Hippocampal formation (tissue), 2 donors: ENCODE results near the gene HIRIP3.
"Not testable (repeated sequence)": the region's sequence is repeated elsewhere in the genome, so short reads cannot be mapped to it uniquely, and the experiment has no call there.

ENCODE experiments used
- DNase-seq, 2 donors: peaks; one replicate each; lab custom pipeline; 2025; lab: John Stamatoyannopoulos, UW

Gene HIRIP3

DNA sequence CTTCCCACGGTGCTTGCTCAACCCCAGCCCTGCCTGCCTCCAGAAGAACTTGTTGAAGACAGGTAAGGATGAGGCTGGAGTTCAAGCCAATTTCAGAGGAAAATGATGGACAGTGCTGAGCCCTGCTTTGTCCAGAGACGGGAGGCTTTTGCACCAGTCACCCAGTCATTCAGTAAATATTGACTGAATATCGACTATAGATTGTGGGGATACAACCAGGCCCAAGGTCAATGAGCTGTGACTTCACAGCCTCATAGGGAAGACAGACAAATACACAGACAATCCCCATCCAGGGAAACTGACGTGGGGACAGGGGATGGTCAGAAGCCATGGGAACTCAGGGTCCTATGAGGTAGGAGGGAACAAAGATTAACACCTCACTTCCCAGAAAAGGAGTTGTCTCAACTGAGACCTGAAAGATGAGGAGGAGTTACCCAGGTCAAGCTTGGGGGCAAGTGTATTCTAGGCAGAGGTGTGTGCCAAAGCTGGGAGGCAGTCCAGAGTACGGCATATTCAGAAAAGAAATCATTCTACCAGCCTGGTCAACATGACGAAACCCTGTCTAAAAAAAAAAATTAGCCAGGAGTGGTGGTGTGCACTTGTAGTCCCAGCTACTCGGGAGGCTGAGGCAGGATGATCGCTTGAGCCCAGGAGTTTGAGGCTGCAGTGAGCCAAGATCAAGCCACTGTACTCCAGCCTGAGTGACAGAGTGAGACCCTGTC is 21.3 kb upstream of the HIRIP3 start:
- no peak for DNase-seq

DNA sequence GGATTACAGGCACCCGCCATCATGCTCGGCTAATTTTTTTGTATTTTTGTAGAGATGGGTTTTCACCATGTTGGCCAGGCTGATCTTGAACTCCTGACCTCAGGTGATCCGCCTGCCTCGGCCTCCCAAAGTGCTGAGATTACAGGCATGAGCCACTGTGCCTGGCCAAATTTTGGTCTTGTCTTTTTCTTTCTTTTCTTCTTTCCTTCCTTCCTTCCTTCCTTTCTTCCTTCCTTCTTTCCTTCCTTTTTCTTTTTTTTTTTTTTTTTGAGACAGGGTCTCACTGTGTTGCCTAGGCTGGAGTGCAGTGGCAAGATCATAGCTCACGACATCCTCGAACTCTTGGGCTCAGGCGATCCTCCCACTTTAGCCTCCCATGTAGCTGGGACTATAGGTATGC is 20.0 kb upstream of the HIRIP3 start:
- not testable (repeated sequence) for DNase-seq

DNA sequence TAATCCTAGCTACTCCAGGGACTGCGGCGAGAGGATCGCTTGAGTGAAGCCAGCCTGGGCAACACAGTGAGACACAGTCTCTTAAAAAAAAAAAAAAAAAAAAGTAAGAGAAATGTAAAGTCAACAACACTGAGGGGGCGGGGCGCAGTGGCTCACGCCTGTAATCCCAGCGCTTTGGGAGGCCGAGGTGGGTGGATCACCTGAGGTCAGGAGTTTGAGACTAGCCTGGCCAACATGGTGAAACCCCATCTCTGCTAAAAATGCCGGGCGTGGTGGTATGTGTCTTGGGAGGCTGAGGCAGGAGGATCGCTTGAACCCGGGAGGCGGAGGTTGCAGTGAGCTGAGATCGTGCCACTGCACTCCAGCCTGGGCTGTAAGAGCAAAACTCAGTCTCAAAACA is 17.2 kb upstream of the HIRIP3 start:
- DNase-seq, result not testable (repeated sequence)

DNA sequence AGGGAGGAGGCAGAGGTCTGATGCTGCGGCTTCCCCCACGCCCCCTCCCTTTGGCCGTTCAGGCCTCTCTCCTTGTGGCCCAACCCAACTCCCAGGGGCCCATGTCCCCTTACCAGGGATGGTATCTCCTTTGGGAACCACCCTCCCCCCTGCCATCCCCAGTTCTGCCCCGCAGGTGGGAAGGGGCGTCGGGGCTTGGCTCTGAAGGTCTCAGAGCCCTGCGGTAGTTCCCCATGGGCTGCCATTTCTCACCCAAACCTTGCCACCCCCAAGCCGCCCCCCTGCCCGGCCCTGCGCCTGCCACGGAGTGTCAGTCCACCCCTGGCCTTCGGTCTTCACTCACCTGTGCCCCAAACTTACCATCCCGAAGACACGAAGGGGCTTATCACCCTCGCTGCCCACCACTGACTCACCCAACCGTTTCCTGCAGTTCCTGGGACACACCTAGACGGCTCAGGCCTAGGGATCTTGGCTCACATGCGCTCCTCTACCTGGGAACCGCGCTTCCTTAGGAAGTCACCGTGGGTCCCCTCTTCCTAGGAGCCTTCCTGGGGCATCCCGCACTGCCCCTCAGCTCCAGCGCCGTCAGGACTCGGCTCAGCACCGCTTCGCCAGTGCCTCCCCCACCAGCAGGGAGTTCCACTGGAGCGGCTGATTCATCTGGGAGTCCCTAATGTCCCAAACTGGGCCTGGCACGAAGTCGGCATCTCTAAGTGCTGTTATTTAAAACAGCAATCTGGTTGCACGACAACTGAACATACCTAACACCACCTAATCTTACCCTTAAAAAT is 16.5 kb upstream of the HIRIP3 start:
- no peak for DNase-seq

DNA sequence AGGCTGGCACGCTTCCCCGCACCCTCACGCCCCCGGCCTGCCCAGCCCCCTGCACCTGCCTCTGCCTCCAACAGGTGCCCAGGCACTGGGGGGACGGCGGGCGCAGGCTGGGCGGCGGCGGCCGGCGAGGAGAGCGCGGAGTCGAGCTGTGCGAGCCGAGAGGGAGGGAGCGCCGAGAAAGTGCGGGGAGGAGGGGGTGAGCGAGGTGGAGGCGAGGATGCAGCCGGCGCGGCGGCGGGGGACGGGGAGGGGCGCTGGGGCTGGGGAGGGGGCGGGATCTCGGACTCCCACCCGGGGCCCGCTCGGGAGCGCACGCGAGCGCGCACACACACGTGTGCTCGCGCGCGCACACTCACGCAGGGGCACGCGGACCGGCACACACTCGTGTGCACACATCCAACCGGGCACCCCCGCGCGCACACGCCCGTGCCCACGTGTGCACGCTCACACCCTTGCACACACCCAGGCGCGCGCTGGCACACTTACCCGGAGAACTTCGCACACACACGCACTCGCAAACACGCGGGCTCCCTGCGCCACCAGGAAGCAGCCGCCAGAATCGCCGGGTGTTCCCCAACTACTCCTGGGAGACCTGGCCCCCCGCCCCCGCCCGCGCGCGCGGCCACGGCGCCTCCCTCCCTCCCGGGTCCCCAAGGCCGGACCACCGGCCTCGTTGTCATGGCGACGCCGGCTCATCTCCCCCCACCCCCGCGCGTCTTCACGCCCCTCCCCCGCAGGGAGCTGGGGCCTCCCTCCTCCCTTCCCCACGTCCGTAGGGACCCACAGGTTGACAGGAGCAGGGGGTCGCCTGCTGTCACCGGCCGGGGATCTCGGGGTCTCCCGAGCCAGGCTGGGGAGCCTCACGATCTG is 15.7 kb upstream of the HIRIP3 start, which contains the start of gene DOC2A:
Gene DOC2A (minus strand): TSS at position 184 of the 870 bp plus-strand sequence. CDS start 805 bp downstream, outside the sequence.
- no peak for DNase-seq

DNA sequence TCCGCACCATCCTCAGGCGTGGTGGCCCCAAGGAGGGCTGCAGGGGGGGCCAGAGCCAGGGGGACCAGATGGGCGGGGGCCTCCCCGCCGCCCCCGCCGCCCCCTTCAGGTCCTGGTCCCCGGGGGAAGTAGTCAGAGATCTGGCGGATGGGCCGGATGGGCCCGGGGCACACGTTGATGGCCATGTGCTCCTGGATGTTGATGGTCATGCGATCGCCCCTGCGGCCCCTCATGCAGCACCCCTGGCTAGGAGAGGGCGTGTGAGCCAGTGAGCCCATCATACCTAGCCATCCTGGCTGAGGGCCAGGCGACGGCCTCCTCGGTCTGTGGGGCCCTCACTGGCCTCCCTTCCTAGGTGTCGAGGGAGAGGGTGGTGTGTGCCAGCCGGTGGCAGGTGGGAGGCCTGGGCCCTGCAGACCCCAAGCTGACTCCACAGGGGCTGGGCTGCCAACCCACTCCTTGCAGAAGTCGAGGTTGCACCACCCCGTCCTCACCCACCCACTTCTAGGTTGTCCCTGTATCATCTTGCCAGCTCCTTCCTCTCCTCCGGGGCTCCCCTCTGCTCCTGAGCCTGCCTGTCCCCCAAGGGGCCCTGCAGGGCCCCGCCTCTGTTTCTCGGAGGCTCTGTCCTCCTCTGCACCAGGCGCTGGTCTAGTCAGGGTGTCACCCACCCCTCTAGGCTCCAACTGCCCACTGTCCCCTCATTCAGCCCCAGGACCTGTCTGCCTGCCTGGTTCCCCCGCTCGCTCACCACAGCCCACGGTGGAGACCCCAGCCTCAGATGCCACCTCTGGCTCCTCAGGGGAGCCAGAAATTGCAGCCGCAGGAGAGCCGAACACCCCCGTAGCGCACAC is 14.8 kb upstream of the HIRIP3 start:
- DNase-seq, result no peak

DNA sequence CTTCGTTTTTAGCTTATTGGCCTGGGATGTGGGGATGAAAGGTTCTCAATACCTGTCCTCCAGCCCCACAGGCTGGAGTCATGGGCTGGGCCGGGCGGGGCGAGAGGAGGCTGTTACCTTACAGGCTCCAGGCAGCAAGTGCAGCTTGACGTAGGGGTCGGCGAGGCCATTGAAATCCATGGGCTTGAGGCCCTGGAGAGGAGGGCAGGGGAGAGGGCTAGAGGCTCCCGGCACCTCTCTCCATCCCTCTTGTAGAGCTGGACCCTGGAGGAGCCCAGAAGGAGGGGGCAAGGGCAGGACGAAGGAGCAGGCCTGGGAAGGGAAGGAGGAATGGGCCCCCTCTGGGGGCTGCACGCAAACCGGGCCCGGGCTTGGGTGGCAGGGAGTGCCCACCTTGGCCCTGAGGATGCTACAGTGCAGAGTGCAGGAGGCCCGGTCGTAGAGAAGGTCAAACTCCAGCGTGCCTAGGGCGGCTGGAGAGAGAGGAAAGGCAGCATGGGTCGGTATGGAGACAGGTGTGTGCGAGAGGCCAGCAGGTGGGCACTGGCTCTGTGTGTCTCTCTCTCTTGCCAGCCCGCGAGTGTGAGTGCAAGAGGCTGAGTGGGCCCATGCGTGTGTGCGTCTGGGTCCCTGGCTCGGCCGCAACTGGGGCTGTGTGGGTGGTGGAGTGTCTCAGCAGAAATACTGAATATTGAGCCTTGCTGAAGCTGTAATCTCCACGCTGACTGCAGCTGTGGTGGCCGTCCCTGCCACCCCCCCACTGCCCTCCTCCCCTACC is 13.9 kb upstream of the HIRIP3 start:
- DNase-seq, result no peak

DNA sequence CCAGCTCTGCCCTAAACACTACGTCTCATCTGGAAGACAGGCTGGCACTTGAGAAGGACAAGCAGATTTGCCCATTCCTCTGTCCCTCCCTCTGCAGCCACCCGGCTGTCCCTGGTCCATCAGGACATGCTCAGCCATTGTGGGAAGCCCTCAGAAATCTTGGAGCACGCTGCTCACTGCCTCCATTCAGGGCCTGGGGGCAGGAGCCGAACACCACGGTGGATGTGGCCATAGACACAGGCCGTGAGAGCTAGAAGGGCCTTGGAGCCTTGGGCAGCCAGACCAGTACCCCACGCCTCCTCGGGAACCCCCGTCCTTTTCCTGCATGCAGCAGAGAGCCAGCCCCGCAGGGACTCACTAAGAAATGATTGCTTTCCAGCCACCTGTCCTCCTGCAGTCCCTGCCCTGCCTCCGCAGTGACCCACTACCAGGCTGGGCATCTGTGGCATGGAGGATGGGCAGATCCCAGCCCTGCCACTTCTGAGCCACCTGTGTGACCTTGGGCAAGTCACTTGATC is 12.0 kb upstream of the HIRIP3 start:
- no peak for DNase-seq

DNA sequence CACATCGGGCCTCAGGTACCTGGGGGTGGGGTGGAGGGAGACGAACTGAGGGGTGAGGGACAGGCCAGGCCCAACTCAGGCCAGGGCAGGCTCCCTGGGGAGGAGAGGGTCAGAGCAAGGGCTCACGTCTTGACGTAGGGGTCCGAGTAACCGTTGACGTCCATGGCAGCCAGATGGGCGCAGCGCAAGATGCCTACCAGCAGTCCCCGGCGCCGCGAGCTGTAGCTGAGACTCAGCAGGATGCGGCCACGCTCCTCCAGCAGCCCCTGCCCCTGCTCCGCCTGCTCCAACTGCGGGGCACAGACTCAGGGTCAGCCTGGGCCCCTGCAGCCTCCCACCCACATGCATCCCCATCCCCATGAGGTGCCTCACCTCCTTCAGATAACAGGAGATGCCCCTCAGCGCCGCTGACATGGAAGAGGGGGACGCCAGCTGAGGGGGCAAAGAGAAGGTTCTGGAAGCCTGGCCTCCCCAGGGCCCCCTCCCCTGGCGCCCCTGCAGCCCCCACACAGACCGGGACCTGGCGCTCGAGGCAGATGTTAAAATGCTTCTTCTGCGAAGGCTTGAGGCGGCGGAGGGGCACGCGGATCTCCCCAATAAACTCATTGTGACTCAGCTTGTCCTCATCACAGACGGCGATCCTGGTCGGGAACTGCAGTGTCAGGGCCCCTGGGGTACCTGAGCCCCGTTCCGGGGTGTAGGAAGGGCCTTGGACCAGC is 11.4 kb upstream of the HIRIP3 start:
- DNase-seq, result no peak

DNA sequence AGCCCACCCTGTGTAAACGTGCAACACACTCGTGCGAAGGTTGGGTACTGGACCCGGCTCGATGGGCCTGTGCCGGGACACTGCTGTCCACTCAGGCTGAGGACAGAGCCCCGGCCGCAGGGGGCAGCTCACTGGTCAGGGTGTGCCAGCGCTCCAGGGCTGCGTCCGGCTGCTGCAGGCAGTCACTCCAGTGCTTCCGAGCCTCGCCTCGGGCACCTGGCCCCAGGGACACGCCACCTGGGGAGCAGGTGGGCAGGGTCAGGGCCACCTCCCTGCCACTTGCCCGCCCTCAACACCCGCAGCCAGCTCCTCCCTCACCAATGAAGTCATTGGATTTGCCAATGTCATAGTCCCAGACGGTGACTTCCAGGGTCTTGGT is 10.7 kb upstream of the HIRIP3 start:
- DNase-seq, result no peak

DNA sequence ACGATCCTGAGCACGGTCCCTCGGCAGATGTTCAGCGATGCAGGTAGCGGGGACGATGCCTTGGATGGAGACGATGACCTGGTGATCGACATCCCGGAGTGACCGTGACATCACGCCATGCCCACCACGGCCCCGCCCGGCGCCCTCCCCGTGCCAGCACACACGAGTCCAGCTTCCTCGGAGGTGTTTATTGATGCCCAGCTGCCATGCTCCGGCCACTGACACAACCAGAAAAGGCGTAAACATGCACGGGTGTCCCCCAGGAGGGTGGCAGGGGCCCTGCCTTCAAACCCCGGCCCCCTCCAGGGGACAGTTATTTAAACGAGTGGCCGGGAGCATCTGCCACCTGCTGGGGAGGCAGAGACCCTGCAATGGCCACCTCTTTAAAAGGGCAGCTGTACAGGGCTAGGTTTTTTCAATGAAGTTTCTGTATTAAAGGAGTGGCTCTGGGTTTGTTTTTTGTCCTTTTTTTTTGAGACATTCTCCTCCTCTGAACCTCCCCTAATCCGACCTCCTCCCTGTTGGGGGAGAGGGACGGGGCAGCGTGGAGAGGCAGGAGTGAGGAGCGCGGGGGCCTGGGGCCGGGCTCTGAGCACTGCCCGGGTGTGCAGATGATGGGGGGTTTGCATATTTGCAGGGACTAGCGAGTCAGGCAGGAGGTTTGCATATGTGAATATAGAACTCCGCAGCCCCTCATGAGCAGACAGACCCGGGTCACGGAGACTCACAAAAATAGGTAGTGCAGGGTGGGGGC is 10.1 kb upstream of the HIRIP3 start:
- no peak for DNase-seq

DNA sequence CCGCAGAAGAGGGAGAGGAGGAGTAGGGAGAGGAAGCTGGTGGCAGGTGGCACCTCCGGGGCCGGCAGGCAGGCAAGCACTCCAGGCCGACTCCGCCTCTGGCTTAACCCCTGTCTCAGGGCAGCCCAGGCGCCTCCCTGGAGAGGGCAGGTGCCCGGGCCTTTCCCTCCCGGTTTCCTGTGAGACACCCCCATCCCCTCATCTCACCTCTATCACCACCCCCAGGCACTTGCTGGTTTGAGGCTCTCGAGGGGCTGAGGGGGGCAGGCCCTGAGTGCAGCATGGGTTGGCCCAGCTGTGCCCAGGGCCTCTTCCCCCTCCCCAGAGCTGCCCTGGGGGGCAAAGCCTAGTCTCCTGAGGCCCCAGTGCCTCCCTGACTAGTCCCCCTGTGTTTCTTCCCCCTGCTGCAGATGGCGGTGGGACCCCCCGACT is 9.4 kb upstream of the HIRIP3 start:
- no peak for DNase-seq

DNA sequence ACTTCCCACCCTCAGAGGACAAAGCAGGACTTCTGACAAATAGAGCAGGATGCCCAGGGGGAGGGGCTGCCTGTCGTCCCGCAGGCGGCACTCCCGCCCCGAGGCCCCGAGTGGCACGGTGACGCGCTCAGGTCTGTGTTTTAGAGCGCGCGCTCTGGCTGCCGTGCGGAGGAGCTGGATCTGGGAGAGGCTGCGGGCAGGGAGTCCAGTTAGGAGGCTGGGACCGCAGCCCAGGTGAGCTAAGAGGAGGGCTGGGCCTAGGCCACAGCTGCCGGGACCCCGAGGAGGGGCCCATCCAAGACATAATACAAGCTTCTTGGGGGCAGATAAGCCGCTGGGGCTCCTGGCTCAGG is 9.0 kb upstream of the HIRIP3 start:
- no peak for DNase-seq

DNA sequence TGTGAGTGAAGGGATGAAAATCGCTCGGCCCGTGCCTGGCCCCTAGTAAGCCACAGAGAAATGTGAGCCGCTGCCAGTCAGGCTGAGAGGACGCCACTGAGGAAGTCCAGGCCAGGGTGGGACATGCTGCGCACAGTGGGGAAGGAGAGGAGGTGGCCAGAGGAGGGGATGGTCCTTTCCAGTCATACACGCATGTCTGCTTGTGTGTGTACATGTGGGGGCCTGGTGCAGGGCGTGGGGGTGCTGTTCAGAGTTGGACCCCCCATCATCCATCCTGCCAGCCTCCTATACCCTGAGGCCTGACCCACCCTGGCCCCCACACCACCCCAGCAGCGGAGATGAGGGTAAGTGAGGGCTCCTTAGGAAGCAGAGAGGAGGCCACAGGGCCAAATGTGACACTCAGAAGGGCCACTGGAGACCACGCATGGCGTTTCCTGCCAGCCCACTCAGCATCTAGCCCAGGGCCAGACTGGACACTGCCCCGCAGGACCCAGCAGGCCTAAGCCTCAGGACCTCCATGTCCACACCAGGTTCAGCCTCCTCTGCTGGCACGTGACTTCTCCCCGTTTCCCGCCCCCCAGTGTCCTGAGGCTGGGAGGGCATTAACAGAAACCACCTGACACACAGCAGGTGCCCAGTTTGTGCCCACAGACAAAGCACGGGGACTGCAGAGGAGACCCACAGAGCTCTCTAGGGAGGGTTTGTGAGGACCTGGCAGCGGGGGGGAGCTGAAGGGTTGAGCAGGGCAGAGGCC is 8.4 kb upstream of the HIRIP3 start:
- no peak for DNase-seq

DNA sequence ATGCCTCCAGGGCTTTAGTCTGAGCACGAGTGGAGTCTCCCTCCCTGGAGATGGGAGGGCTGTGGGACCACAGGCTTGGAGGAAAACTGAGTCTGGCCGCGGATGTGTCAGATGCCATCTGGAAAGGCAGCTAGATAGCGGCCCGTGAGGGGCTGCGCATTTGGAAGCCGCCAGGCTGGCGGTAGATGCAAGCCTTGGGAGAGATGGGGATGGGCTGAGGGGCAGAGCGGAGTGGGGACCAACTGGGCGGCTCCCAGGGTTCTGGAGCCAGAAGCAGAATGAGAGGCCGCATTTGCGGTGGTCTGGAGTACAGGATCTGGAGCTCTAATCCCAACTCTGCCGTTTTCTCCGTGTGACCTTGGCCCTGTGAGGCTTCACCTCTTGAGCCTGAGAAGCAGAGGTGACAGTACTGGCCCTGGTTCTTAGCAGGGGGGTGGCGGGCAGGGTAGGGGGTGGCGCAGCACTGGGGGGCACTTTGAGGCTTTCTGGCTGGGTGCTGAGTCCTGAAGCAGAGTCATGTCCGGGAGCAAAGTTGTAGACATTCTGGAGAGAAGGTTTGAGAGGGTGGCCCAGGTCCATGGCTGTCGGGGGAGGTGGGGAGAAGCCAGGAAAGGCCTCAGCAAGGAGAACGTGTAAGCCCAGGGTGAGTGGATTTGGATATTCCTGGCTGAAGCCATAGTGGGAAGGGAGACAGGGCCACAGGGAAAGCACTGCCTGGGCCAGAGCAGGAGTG is 7.4 kb upstream of the HIRIP3 start:
- DNase-seq, result no peak

DNA sequence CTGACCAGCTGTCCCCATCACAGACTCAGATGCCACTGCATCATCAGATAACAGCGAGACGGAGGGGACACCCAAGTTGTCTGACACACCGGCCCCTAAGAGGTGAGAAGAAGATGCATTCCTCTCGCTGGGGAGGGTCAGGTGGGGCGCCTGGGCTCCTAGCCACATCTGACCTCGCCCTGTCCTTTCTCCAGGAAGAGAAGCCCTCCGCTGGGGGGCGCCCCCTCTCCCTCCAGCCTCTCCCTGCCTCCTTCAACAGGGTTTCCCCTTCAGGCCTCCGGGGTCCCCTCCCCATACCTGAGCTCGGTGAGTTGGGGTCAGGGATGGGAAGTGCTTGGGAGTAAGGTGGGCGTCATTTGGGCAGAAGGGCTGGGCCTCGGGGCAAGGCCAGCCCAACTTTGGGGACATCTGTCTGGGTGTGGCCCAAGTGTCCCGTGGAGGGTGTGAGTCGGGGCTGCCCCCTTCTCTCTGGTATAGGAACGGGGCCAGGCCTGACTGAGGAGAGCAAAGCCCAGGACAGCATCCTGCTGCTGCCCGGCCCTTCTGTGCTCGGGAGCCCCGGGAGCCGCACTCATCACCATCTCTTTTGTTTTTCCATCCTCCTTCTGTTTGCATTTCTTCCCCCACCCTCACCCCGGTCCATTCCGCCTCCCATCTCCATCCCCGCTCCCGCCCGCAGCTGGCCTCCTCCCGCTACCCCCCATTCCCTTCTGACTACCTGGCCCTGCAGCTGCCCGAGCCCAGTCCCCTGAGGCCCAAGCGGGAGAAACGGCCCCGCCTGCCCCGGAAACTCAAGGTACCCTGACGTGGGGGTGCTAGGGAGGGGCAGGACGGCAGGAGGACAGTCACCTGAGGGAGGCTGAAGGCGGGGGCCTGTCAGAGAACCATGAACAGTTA is 5.6 kb upstream of the HIRIP3 start:
- DNase-seq, result no peak

DNA sequence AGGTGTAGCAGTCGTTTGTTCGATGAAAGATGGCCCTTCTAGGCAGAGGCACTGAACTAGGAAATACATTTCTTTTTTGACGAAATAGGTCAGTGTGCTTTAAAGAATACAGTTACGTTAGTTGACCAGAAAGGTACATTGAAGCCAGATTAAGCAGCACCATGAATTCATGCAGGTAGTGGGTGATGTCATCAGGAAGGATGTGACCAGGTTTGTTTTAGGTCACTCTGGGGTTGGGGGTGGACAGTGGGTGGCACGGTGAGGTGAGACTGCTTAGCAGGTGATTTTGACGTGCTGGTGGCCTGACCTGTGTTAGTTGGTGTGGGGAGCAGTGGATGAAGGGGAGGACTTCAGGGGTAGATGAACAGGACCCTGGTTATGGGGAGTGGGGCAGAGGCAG is 4.2 kb upstream of the HIRIP3 start:
- no peak for DNase-seq
